T-helper 2 cell treated with Interferon-gamma antibody and Interleukin-4, amounts not matched to agents 100 ng/mL and 5 ng/mL, for 36 hours (primary cell): ENCODE results near the gene AFF4. TPM values are rescaled to one million over a fixed set of nuclear protein-coding genes. Genes with fewer than 3 reads are reported as not detected.
"Not testable (repeated sequence)": the region's sequence is repeated elsewhere in the genome, so short reads cannot be mapped to it uniquely, and the experiment has no call there.

Experiments used
- intact Hi-C: fragments of 100-400 bp; cut with micrococcal nuclease; formaldehyde crosslinking; loops from one replicate; pipeline ENCODE4 v1.15.1; 2023
- total RNA-seq: library from RNA; stranded (reverse); gene quantifications from 2 replicates; pipeline ENCODE4 v1.2.3, GENCODE V29; 2022

The AFF4 gene
- total RNA-seq, 1 donor from 2014 or later, result 31.8 TPM

DNA sequence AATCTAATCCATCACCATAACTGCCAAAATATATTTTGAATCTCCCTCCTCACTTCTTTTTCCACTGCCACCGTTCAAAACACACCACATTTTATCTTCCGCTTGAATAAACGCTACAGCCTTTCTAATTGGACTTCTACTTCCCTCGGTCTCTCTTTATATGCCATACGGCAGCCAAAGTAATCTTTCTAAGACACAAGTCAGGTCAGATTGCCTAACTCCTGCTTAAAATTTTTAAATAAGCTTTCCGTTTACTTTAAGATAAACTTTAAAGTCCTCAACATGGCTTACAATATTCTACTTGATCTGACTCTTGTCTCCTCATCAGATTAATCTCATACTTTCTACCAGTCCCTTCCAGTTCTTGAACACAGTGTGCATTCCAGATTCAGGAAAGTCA, 9.7 kb downstream of the AFF4 start:
- intact Hi-C loops, result no loop called here

DNA sequence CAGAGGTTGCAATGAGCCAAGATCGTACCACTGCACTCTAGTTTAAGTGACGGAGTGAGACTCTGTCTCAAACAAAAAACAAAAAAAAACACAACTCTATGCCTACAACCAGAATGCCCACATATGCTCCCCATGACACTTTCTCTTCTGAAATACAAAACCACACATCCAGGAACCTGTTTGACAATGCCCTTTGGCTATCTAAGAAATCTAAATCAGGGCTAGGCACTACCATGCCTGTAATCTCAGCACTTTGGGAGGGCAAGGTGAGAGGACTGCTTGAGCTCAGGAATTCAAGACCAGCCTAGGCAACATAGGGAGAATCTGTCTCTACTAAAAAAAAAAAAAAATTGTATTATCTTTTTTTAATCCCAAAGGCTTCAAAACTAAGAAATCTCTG, 10.6 kb downstream of the AFF4 start:
- intact Hi-C loops, result no loop called here

DNA sequence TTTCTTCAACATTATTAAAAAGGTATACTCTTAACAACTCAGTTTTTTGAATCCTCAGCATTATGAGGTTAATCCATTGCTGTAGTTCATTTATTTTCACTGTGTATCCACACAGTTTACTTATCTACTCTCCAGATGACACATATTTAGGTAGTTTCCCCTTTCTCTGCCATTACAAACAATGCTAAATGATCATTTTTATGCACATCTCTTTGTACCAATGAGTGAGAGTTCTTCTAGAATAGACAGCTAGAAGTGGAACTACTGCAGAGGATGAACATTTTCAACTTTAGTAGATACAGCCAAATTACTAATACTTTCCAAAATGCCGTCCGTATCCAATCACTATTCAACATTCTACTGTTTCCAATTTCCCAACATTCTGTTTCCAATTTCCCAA, 11.5 kb downstream of the AFF4 start:
- intact Hi-C loops, result no loop called here

DNA sequence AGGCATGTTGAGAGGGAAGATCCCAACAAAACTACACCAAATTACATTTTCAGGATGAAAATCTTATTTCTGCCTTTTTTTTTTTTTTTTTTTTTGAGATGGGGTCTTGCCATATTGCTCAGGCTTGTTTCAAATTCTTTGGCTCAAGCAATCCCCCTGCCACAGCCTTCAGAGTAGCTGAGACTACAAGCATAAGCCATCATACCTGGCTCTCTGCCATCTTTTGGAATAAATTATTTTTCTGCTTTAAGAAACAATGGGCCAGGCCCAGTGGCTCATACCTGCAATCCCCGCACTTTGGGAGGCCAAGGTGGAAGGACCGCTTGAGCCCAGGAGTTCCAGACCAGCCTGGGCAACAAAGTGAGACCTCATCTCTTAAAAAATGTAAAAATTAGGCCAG, 14.3 kb downstream of the AFF4 start:
- intact Hi-C loops, result no loop called here

DNA sequence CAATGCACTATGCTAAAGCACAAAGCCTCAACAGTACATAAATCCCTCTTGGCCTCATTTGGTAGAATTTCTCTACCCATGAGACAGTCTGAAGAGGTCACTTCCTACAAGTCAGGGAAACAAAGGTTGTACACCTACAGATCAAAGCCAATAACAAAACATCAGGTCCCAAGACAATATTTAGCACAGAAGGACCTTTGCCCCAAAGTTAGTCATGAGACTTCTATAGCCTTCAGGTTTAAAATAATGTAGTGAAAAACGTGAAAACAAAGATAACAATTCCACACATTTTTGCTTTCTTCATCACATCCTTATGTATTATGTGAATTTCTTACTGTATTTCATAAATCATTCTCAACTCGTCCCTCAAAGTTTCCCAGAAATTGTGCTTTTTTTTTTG, 15.8 kb downstream of the AFF4 start:
- intact Hi-C loops, result no loop called here

DNA sequence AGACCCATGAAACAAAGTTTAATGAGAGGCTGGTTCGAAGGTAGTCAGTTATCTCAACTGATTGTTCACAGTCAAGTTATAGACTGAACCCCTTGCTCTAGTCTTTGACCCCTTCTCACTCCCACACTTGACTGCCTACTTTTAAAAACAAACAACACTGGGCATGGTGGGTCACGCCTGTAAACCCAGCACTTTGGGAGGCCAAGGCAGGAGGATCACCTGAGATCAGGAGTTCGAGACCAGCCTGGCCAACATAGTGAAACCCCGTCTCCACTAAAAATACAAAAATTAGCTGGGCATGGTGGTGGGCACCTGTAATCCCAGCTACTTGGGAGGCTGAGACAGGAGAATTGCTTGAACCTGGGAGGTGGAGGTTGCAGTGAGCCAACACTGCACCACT, 18.1 kb downstream of the AFF4 start:
- intact Hi-C loops, result not testable (repeated sequence)

DNA sequence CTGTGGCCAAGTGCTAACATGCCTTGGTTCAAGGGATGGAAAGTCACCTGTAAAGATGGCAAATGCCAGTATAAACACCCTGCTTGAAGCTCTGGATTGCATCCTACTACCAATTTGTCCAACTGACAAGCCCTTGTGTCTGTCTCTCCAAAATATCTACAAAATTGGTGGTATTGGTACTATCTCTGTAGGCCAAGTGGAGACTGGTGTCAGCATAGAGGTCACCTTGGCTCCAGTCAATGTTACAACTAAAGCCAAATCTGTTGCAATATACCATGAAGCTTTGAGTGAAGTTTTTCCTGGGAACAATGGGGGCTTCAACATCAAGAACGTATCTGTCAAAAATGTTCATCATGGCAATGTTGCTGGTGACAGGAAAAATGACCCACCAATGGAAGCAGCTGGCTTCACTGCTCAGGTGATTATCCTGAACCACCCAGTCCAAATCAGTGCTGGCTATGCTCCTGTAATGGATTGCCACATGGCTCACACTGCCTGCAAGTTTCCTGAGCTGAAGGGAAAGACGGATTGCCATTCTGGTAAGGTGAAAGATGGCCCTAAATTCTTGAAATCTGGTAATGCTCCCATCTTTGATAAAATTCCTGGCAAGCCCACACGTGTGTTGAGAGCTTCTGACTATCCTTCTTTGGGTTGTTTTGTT, 19.9 kb downstream of the AFF4 start:
- intact Hi-C loops, result no loop called here

DNA sequence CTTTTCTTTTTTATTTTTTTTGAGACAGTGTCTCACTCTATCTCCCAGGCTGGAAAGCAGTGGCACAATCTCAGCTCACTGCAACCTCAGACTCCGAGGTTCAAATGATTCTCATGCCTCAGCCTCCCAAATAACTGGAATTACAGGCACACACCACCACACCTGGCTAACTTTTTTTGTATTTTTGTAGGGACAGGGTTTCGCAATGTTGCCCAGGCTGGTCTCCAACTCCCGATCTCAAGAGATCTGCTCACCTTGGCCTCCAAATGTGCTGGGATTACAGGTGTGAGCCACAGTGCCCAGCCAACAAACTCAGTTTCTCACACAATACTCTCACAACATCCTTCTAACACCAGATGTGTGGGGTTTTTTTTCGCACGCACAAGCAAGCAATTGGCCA, 22.1 kb downstream of the AFF4 start:
- intact Hi-C loops, result no loop called here

DNA sequence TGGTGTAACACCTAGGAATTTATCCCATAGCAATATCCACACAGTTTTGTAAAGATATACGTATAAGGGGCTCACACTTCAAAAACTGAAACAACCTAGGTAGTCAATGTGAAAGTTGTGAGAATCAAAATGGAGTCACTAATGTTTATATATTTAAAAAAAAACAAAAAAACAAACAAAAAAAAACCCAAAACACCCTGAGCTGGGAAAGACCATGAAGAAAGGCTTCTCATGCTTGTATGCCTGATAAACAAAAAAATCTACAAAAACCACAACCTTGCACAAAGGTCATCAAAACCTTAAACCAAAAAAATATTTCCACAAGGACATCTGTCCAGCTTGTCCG, 35.4 kb downstream of the AFF4 start:
- intact Hi-C loops, result no loop called here

DNA sequence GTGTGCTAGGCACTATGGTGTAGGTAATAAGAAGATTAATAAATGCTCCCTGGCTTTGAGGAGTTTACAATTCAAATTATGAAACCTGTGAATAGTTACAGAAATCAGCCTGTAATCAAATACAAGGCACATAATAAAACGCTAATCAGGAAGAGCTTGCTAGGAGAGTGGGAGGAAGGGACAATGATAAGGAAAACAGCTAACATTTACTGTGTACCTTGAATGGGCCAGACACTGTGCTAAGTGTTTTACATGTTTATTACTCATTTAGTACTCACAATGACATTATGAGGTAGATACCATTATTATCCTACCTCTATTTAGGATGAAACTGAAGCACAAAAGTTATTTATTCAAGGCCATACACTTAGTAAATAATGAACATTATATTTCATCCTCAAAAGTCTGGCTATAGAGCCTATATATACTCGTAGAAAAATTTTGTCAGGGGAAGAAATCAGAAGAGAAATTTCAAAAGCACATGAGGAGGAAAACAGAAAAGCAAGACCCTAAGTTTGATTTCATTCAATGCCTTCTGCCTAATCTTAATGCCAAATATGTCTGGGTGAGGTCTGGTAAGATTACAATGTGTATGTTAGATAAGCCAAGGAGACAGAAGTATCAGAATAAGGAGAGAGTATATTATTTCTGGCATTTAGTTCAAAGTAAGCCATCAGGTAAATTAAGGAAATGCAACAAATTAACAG, 35.9 kb downstream of the AFF4 start:
- intact Hi-C loops, result no loop called here

DNA sequence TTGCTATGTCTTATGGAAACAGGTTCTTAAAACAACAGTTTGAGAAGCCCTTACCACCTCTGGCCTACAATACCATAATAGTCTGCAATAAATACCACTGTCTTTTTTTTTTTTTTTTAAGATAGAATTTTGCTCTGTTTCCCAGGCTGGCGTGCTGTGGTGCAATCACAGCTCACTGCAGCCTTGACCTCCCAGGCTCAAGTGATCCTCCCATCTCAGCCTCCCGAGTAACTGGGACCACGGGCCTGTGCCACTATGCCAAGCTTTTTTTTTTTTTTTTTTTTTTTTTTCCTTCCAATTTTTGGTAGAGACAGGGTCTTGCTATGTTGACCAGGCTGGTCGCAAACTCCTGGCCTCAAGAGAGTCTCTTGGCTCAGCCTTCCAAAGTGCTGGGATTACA, 37.0 kb downstream of the AFF4 start:
- intact Hi-C loops, result no loop called here

DNA sequence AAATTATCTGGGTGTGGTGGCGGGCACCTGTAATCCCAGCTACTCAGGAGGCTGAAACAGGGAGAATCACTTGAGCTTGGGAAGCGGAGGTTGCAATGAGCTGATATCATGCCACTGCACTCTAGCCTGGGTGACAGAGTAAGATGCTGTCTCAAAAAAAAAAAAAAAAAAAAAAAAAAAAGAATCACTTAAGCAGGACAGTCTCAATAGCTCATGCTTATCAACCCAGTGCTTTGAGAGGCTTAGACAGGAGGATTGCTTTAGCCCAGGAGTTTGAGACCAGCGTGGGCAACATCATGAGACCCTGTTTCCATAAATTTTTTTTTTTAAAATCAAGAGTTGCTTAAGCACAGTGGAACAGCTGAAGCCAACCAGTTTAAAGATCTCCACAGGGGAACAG, 47.3 kb downstream of the AFF4 start:
- intact Hi-C loops, result no loop called here

DNA sequence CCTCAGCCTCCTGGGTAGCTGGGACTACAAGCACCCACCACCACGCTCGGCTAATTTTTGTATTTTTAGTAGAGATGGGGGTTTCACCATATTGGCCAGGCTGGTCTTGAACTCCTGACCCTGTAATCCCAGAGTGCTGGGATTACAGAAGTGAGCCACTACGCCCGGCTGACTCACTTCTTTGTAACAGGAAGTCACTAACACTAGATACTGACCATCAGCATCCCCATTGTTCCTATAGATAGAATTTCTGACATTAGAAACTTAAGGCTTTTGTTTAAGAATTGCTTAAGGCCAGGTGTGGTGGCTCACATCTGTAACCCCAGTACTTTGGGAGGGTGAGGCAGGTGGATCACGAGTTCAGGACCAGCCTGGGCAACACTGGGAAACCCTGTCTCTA, 47.8 kb downstream of the AFF4 start:
- intact Hi-C loops, result no loop called here

DNA sequence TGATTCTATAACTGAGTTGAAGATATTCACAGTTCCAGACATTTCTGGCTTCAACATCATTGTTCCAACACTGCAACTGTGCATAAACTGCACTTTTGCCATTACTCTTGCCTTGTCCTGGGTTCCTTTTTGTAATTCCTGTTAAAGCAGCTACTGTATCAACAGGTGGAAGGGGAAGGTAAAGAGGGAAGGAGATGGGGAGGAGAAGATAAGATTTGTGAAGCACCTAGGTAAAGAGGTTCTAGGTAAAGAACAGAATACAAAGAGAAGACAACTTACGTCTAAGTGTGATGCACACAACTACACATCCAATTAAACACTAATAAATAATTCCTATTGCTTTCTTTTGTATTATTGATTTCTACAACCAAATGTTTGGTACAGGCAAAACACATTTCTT, 53.7 kb downstream of the AFF4 start:
- intact Hi-C loops, result no loop called here

DNA sequence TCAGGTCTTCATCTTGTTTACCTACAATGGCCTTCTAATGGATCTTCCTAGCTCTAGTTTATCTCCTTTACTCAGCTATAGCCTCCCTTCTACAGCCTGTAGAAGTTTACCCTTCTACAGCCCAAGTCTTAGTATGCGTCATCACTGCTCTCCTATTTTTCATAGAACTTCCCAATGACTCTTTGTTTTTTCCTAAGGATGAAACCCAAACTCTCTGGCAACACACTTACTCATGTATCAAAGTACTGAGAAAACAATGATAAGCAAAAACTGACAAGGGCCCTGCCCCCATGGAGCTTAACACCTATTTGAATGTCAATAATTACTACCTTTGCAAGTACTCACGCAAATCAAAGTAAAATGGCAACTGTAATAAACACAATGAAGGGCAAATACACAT, 56.3 kb downstream of the AFF4 start:
- intact Hi-C loops, result no loop called here

DNA sequence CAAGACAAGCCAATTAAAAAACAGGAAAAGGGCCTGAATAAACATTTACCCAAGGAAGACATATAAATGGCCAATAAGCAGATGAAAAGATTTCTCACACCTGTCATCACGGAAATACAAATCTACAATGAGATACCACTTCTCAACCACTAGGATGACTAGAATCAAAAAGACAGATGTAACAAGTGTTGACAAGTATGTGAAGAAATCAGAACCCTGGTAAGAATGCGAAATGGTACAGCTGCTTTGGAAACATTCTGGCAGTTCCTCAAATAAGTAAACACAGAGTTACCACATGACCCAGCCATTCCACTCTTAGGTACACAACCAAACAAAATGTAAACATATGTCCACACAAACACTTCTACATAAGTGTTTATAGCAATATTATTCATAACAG, 57.5 kb downstream of the AFF4 start:
- intact Hi-C loops, result no loop called here

DNA sequence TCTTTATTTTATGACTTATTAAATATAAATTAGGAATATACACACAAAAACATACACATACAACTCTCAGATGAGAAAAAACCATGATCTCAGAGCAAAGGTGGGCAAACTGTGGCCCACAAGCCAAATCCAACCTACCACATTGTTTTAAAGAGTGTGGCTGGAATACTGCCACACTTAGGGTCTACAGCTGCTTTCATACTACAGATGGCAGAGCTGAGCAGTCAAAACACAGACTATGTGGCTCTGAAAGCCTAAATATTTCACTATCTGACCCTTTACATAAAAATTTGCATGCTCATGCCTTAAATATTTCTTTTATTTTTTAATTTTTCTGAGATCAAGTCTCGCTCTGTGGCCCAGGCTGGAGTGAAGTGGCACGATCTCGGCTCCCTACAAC, 61.7 kb downstream of the AFF4 start:
- intact Hi-C loops, result no loop called here

DNA sequence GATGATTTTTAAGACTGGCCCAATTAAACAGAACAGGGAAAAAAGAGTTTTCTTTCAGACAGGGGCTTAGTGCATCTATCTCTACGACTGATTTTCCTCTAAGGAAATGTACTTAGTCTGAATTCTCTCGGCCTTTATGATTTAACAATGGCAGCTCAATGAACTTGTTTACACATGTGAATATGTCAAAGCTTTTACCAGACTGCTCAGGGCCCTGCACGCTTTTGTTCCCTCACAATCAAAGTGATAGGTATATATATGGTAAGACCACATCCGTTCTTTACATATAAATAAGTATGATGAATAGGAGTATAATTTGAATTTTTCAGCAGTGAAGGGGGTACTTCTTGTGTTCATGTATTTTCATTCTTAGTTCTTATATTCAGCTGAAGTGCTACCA, 62.4 kb downstream of the AFF4 start:
- intact Hi-C loops, result no loop called here

DNA sequence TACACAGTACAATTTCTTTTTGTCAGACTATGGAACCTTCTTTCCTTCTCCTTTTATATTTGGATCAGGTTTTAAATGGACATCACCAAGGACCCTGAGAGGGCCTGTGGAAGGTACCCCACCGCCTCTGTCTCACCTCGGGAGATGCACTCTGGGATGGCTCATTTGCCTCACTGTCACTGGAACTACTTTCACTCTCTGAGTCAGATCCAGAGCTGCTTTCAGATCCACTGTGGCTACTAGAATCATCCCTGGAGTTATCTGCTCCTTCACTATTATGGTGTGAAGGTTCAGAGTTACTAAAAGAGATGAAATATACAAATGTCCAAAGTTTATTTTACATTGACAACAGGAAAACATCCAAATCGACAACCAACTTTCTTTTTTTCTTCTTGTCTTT, 65.3 kb downstream of the AFF4 start:
- intact Hi-C loops, result no loop called here

DNA sequence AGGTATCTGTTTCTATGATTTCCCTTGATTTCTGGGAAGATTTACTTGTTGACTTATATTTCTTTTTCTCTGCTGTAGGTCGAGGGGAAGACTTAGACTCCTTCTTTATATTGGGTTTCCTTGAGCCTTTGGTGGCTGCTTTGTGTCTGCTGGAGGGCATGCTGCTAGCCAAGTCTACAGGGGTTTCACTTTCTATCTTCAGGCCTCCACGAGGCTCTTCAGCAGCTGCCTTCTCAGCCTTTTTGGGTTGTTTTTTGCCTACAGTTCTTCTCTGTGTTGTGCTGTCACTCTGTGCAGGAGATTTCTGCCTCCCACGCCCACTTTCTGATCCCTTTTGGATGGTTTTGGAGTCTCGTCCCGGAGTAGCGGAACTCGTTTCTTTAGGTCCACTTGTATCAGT, 66.7 kb downstream of the AFF4 start:
- intact Hi-C loops, result no loop called here

DNA sequence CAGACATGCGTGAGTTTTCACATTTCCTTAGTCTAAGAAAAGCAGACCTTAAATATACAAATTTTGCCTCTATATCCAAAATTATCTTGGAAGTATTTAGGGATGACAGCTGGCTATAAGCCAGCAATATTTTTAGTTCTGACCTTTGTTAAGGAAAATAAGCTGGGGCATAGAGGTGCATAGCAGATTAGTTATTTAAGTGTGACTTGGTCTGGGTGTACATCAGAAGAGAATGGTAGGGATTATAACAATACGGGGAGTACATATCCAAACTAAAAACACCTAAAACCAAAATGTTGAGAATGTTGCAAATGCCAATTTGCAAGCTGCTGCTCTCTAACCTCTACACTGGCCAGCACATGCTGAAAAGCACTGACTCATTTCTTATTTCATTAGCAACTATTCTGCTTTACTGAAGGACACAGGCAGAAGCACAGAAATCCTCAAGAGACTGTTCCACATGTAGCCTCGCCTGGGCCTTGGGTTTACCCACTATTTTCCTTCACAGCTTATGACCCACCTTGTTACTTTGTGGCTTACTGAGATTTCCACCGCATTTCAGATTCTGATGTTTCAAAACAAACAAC, 67.6 kb downstream of the AFF4 start:
- intact Hi-C loops, result no loop called here

DNA sequence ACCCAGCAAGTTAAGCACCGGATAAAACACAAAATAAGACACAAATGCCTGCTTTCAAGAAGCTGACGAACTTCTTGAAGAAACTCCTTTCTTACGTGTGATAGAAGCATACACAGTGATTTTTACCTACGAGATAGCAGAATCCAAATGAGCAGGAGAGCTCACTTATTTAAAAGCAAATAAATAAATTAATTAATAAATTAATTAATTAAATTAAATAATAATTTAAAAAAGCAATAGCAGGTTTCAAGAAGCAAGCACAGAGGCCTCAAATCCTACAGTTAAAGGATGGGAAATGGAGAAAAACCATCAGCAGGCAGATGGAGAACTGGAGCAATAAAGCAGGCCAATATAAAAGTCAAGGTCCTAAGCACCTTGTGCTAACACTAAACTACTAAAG, 72.6 kb downstream of the AFF4 start:
- intact Hi-C loops, result no loop called here

DNA sequence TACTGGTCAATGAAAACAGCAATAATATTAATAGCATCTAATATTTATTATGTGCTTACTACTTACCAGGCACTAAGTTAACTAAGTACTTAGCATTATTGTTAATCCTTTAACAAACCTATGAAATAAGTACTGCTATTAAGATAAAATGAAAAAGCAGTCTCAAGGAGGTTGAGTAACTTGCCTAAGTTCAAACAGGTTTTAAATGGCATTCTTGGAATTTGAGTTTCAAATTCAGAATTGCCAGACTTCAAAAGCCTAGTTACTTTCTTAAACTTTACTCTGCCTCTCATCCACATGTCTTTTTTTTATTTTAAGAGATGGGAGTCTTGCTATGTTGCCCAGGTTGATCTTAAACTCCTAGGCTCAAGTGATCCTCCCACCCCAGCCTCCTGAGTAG, 73.9 kb downstream of the AFF4 start:
- intact Hi-C loops, result no loop called here
